H9 (cell line): ENCODE data around the gene ZNF845. TPM values are rescaled to one million over a fixed set of nuclear protein-coding genes. Genes with fewer than 3 reads are reported as not detected.

Source experiments
- DNase-seq: peaks from one replicate; pipeline ENCODE4 v3.0.0-alpha.2; 2017
- H2AFZ ChIP-seq: one replicate; pipeline ENCODE4 v1.6.1; 2013; ENCODE audit warnings: mild to moderate bottlenecking, low read length, control low read depth, moderate library complexity
- H2AK5ac ChIP-seq: 2 replicates; pipeline ENCODE4 v1.6.1; 2013; ENCODE audit warnings: low read length, control low read depth, mixed read lengths; ENCODE audit not compliant: insufficient read length
- H2BK120ac ChIP-seq: one replicate; pipeline ENCODE4 v1.6.1; 2013; ENCODE audit warnings: low read depth, mild to moderate bottlenecking, low read length, control low read depth, inconsistent platforms; ENCODE audit not compliant: poor library complexity, severe bottlenecking
- H2BK12ac ChIP-seq: 2 replicates; pipeline ENCODE4 v1.6.1; 2013; ENCODE audit warnings: low read length, control low read depth, mixed read lengths, low read depth; ENCODE audit not compliant: insufficient read length
- H2BK15ac ChIP-seq: 2 replicates; pipeline ENCODE4 v1.6.1; 2013; ENCODE audit warnings: low read depth, low read length, control low read depth
- H2BK20ac ChIP-seq: one replicate; pipeline ENCODE4 v1.6.1; 2013; ENCODE audit warnings: low read depth, mild to moderate bottlenecking, low read length, control low read depth, inconsistent platforms; ENCODE audit not compliant: poor library complexity, severe bottlenecking
- H2BK5ac ChIP-seq: 2 replicates; pipeline ENCODE4 v1.6.1; 2013; ENCODE audit warnings: low read length, control low read depth, mixed read lengths; ENCODE audit not compliant: insufficient read length
- H3K14ac ChIP-seq: 2 replicates; pipeline ENCODE4 v1.6.1; 2013; ENCODE audit warnings: low read length, control low read depth; ENCODE audit not compliant: insufficient read depth
- H3K18ac ChIP-seq: 2 replicates; pipeline ENCODE4 v1.6.1; 2013; ENCODE audit warnings: low read depth, mild to moderate bottlenecking, mixed read lengths, low read length, control low read depth; ENCODE audit not compliant: insufficient read length
- H3K23ac ChIP-seq: 2 replicates; pipeline ENCODE4 v1.6.1; 2013; ENCODE audit warnings: low read length, control low read depth, mixed read lengths, low read depth; ENCODE audit not compliant: insufficient read length
- H3K23me2 ChIP-seq: 2 replicates; pipeline ENCODE4 v1.6.1; 2013; ENCODE audit warnings: low read depth, mild to moderate bottlenecking, mixed read lengths, low read length, control low read depth; ENCODE audit not compliant: insufficient read length, poor library complexity, severe bottlenecking
- H3K27ac ChIP-seq: 2 replicates; pipeline ENCODE4 v1.5.1; 2013; ENCODE audit warnings: low read length, control low read depth, mixed read lengths, low read depth; ENCODE audit not compliant: insufficient read length
- H3K27me3 ChIP-seq: 2 replicates; pipeline ENCODE4 v1.6.1; 2013; ENCODE audit warnings: low read length, control low read depth, inconsistent platforms; ENCODE audit not compliant: insufficient read depth
- H3K4ac ChIP-seq: 2 replicates; pipeline ENCODE4 v1.6.1; 2013; ENCODE audit warnings: low read depth, mild to moderate bottlenecking, control low read depth, inconsistent platforms, low read length, moderate library complexity
- H3K4me1 ChIP-seq: 2 replicates; pipeline ENCODE4 v1.6.1; 2013; ENCODE audit warnings: low read length, control low read depth, inconsistent platforms; ENCODE audit not compliant: insufficient read depth
- H3K4me2 ChIP-seq: 2 replicates; pipeline ENCODE4 v1.6.1; 2013; ENCODE audit warnings: low read length, control low read depth, mixed read lengths; ENCODE audit not compliant: insufficient read length, insufficient read depth
- H3K56ac ChIP-seq: 2 replicates; pipeline ENCODE4 v1.6.1; 2013; ENCODE audit warnings: low read depth, mild to moderate bottlenecking, mixed read lengths, low read length, control low read depth; ENCODE audit not compliant: insufficient read length
- H3K79me1 ChIP-seq: 2 replicates; pipeline ENCODE4 v1.6.1; 2013; ENCODE audit warnings: low read depth, mild to moderate bottlenecking, moderate library complexity, low read length, control low read depth, inconsistent platforms; ENCODE audit not compliant: insufficient read depth, poor library complexity, severe bottlenecking
- H3K79me2 ChIP-seq: 2 replicates; pipeline ENCODE4 v1.6.1; 2013; ENCODE audit warnings: low read length, control low read depth, inconsistent platforms; ENCODE audit not compliant: insufficient read depth
- H3K9ac ChIP-seq: 2 replicates; pipeline ENCODE4 v1.6.1; 2013; ENCODE audit warnings: low read length, control low read depth, mixed read lengths; ENCODE audit not compliant: insufficient read length; ENCODE audit errors: extremely low read depth
- H3K9me3 ChIP-seq: one replicate; pipeline ENCODE4 v1.6.1; 2013; ENCODE audit warnings: low read depth, low read length, inconsistent platforms; ENCODE audit not compliant: control insufficient read depth
- H3T11ph ChIP-seq: one replicate; pipeline ENCODE4 v1.6.1; 2013; ENCODE audit warnings: mild to moderate bottlenecking, low read length, control low read depth, inconsistent platforms
- H4K20me1 ChIP-seq: one replicate; pipeline ENCODE4 v1.6.1; 2013; ENCODE audit not compliant: control insufficient read depth, insufficient read length, insufficient read depth
- H4K5ac ChIP-seq: 2 replicates; pipeline ENCODE4 v1.6.1; 2013; ENCODE audit warnings: low read depth, mild to moderate bottlenecking, mixed read lengths, low read length, control low read depth; ENCODE audit not compliant: insufficient read length
- H4K8ac ChIP-seq: replicated peaks from 2 replicates; pipeline ENCODE4 v1.6.1; 2013; ENCODE audit warnings: low read length, control low read depth, mixed read lengths, low read depth; ENCODE audit not compliant: insufficient read length
- H4K91ac ChIP-seq: 2 replicates; pipeline ENCODE4 v1.6.1; 2013; ENCODE audit warnings: low read depth, mild to moderate bottlenecking, moderate library complexity, mixed read lengths, low read length, control low read depth; ENCODE audit not compliant: insufficient read length
- H3K27ac Mint-ChIP-seq, 3 experiments: 2 replicates in 2 of 3; 3 replicates in 1 of 3; pipeline ENCODE4 v1.8.0; 2020 to 2021; ENCODE audit warnings: mixed read lengths in 3 of 3, mild to moderate bottlenecking in 1 of 3, moderate library complexity in 1 of 3
- H3K27me3 Mint-ChIP-seq: 2 replicates; pipeline ENCODE4 v1.8.0; 2021; ENCODE audit warnings: low read depth, mild to moderate bottlenecking, moderate library complexity, mixed read lengths
- H3K36me3 Mint-ChIP-seq, 3 experiments: 2 replicates in 2 of 3; 3 replicates in 1 of 3; pipeline ENCODE4 v1.8.0; 2020 to 2021; ENCODE audit warnings: low read depth in 3 of 3, mixed read lengths in 3 of 3; ENCODE audit not compliant: insufficient read depth in 1 of 3
- H3K4me1 Mint-ChIP-seq, 2 experiments: 2 replicates each; pipeline ENCODE4 v1.8.0; 2020; ENCODE audit warnings: mixed read lengths in 2 of 2
- H3K4me3 Mint-ChIP-seq, 2 experiments: 2 replicates in 1 of 2; 3 replicates in 1 of 2; pipeline ENCODE4 v1.8.0; 2020 to 2021; ENCODE audit warnings: mild to moderate bottlenecking in 2 of 2, mixed read lengths in 2 of 2, moderate library complexity in 1 of 2
- H3K9me3 Mint-ChIP-seq, 2 experiments: 2 replicates in 1 of 2; 3 replicates in 1 of 2; pipeline ENCODE4 v1.8.0; 2020; ENCODE audit warnings: mild to moderate bottlenecking in 2 of 2, mixed read lengths in 2 of 2, moderate library complexity in 1 of 2
- CTCF ChIP-seq: fragments of 200-600 bp; sonication (generic); conservative IDR thresholded peaks from 3 replicates; pipeline ENCODE4 v1.8.0; 2021; ENCODE audit warnings: antibody characterized with exemption, mild to moderate bottlenecking
- WGBS: extraction: QIAGEN DNeasy Blood & Tissue Kit; methylation state at CpG from one replicate; pipeline ENCODE4 v1.1.7; 2013; ENCODE audit warnings: missing lambda C conversion rate, low lambda C conversion rate, mixed read lengths; ENCODE audit not compliant: insufficient read length; ENCODE audit errors: extremely low coverage; 5-methylcytosine and 5-hydroxymethylcytosine counted together
- total RNA-seq: library from RNA; stranded (reverse); gene quantifications from 2 replicates; pipeline ENCODE4 v1.2.1, GENCODE V29; 2021

ZNF845 gene
- total RNA-seq, 1 experiment from 2014 or later, result 17.4 TPM

DNA sequence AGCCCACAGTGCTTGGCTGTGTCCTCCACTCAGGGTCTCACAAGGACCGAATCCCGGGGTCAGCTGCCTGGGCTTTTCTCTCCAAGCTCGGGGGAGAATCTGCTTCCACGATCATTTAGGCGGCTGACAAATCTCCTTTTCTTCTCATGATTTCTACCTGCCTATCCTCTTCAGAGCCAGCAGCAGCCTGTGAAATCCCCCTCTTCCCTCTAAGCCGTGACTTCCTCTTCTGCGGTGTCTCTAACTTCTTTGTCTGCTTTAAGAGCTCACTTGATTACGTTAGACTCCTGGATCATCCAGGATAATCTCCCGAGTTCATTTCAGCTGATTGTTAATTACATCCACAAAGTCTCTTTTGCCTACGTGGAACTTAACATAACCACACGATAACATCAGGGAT, 22.5 kb upstream of the ZNF845 start:
- Histone ChIP-seq H3K9ac (no peak overlapping the region), H3K14ac (no peak overlapping the region), H2BK15ac (no peak overlapping the region), H3K18ac (no peak overlapping the region), H3K4me2 (no peak overlapping the region), H2BK5ac (no peak overlapping the region), H3K79me2 (no peaks in the 10 kb centered on the region), H2AK5ac (no peak overlapping the region), H2AFZ (no peak overlapping the region), H3K23me2 (no peaks in the 10 kb centered on the region), H3K23ac (no peak overlapping the region), H3K56ac (no peak overlapping the region), H3T11ph (no peak overlapping the region), H4K5ac (no peak overlapping the region), H3K27me3 (no peaks in the 10 kb centered on the region; the same call in 1 of the 2 replicates), H3K79me1 (no peaks in the 10 kb centered on the region), H2BK12ac (no peak overlapping the region), H3K4ac (no peak overlapping the region), H2BK20ac (no peak overlapping the region), H4K91ac (no peak overlapping the region), H2BK120ac (no peak overlapping the region), H4K8ac (no peak overlapping the region), H3K9me3 (no peaks in the 10 kb centered on the region), H4K20me1 (no peaks in the 10 kb centered on the region), H3K4me1 (no peaks in the 10 kb centered on the region), H3K27ac (no peak overlapping the region)
- no peak for TF ChIP-seq CTCF
- no CpG with 5 or more reads among the region's 11 CpGs for WGBS
- H3K27me3 Mint-ChIP-seq, result peaks cover 96% of the 10 kb centered on the region
- H3K36me3 Mint-ChIP-seq, result peaks cover 0 to 8% (median 0%) of the 10 kb centered on the region in 3 experiments; a peak in 3 of 7 replicates
- no peak for DNase-seq
- no peak overlapping the region; a peak in 1 of 5 replicates for H3K4me3 Mint-ChIP-seq
- peaks cover 0 to 9% of the 10 kb centered on the region in 2 experiments; a peak in 2 of 4 replicates for H3K4me1 Mint-ChIP-seq
- H3K27ac Mint-ChIP-seq, result no peak overlapping the region
- H3K9me3 Mint-ChIP-seq, result peaks cover 27 to 41% of the 10 kb centered on the region in 2 experiments
